ENCODE measurements around the gene PLOD1. TPM values are rescaled to one million over a fixed set of nuclear protein-coding genes. Genes with fewer than 3 reads are reported as not detected.
"Not testable (repeated sequence)": the region's sequence is repeated elsewhere in the genome, so short reads cannot be mapped to it uniquely, and the experiment has no call there.

The PLOD1 gene
- total RNA-seq, 1 donor from 2014 or later: 64.4 TPM

DNA sequence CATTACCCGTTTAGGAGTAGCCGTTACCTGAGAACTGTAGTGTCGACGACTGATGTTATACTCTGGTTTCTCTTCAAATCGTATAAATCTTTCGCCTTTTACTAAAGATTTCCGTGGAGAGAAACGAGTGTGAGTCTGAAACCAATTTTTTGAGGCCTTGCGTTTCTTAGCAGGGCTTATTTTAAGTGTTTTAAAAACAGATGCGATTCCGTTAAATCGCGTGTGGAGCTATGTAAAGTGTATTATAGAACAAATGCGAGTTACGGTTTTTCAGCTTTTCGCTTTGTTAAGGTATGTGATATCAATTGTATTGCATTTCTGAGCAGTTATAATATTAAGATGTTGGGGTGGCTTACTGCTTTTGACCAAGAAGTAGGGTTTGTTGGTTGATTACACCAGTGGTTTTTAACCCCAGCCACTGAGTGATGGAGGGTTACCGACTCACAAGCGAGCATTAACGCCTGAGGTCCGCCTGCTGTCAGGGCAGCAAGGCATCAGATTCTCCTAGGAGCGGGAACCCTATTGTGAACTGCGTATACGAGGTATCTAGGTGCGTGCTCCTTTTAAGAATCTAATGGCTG, 26.3 kb upstream of the PLOD1 start:
- intact Hi-C loops (cut with micrococcal nuclease): loop anchor here (5.0 kb wide), 1 partner anchor 69 kb away; no protein-coding TSS in a partner anchor
- peak; percentile 50 for DNase-seq
- ATAC-seq: peak; percentile 79

DNA sequence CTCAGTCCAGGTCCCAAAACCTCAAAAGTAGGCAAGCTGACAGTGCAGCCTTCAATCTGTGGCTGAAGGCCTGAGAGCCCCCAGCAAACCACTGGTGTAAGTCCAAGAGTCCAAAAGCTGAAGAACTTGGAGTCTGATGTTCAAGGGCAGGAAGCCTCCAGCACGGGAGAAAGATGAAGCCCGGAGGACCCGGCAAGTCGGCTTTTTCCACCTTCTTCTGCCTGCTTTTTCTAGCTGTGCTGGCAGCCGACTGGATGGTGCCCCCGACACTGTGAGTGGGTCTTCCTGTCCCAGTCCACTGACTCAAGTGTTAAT, 23.6 kb upstream of the PLOD1 start:
- DNase-seq; intact Hi-C loops (cut with micrococcal nuclease): not testable (repeated sequence)

DNA sequence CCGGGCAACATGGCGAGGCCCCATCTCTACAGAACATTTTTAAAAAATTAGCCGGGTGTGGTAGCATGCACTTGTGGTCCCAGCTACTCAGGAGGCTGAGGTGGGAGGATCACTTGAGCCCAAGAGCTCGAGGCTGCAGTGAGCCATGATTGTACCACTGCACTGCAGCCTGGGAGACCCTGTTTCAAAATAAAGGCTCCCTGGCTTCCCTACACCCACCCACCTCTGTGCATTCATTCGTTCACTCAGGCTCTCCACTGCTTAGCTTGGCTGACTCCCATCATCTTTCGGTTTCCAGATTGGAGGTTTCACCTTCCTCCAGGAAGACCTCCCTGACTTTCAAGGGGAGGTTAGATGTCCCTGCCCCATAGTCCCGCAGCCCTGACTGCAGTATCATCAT, 22.5 kb upstream of the PLOD1 start:
- intact Hi-C loops (cut with micrococcal nuclease): no loop called here
- ATAC-seq (no peak), DNase-seq (no peak)

More for the DNA sequence above, 23.6 kb upstream of the PLOD1 start:
- not testable (repeated sequence) for ATAC-seq

DNA sequence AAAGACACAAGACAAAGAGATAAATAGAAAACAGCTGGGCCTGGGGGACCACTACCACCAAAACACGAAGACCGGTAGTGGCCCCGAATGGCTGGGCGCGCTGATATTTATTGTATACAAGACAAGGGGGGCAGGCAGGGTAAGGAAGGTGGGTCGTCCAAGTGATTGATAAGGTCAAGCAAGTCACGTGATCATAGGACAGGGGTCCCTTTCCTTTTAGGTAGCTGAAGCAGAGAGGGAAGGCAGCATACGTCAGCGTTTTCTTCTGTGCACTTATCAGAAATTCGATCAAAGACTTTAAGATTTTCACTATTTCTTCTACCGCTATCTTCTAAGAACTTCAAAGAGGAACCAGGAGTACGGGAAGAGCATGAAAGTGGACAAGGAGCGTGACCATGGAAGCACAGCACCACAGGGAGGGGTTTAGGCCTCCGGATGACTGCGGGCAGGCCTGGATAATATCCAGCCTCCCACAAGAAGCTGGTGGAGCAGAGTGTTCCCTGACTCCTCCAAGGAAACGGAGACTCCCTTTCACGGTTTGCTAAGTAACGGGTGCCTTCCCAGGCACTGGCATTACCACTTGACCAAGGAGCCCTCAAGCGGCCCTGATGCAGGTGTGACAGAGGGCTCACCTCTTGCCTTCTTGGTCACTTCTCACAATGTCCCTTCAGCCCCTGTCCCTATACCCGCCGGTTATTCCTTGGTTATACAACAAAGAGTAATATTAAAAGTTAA, 21.9 kb upstream of the PLOD1 start:
- ATAC-seq; DNase-seq; intact Hi-C loops (cut with micrococcal nuclease): not testable (repeated sequence)

DNA sequence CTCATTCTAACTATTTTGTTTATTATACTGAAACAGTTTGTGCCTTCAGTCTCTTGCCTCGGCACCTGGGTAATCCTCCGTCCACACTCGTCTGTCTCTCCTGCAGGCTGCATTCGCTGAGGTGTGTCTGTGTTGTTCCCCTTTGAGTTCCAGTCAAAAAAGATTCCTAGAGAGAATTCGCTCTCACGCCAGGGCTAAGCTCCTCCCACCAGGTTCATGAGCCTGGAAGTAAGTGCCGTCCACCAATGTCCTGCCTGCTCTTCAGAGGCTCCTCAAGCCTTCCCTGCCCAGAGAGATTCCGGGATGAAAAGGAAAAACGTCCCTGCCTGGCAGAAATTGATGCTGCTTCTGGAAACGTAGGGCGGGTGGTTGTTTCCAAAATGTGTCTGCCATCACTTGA, 21.2 kb upstream of the PLOD1 start:
- no peak for ATAC-seq
- intact Hi-C loops (cut with micrococcal nuclease): no loop called here

DNA sequence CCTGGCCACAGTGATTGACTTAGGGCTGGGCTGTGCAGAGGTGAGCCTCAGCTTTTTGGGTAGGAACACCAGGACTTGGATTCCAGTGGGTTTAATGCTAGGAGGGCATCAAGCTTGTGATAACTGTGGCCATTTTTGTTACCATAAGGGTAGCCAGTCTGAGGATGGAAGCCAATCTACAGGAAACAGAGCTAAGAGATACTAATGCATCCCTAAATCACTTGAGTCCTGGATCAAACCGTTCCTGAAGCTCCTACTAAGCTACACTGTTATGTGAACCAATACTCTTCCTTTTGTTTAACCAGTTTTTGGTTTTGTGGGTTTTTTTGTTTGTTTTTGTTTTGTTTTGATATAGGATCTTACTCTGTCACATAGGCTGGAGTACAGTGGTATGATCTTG, 20.5 kb upstream of the PLOD1 start:
- DNase-seq (no peak), ATAC-seq (no peak)
- intact Hi-C loops (cut with micrococcal nuclease): no loop called here

More for the DNA sequence above, 21.2 kb upstream of the PLOD1 start:
- DNase-seq: no peak

DNA sequence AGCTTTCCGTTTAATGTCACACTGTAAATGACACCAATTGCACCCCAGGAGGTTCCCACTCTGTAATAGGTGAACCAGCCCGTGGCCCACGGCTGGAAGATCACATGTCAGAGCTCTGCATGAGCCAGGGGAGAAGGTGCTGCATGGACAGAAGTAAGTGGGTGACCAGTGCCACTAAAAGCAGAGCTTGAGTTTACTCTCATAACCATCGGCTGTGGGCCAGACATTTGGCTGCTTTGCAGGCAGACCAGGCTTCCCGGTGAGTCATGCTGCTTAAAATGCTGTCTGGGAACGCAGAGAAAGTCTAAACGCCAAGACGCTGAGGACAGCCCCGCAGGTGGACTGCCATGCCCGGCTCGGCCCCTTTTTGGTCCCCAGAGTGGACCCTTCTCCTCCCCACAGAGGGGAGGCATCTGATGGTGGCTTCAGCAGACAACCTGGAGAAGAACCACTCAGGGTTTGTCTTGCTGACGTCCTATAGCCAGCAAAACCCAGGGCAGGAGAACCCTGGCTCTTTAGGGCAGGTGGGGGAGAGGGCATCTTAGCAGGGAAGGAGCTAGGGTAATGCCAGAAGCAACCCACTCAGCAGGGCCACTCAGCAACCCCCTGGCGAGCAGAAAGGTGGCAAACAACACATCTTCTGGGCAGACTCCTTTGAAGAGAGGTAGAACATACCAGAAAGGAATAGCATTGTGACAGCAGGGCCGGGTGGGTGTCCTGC, 15.6 kb upstream of the PLOD1 start:
- intact Hi-C loops (cut with micrococcal nuclease): no loop called here

DNA sequence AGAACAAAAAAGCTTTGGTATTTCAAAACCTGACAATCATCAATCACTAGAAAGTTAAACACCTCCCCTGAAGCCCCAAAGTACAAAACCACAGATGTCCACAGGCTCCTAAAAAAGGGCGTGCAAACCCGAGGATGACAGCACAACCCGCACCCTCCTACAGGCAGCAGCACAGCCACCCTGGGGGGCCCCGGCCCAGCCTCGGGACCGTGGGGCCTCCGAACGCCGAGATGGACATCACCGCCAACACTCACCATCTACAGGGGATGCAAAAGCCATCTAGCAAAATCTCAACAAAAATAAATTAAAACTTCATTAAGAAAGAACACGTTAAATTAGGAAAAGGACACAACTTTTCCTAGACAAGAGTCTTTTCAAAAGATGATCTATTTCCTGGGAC, 14.9 kb upstream of the PLOD1 start:
- no peak for ATAC-seq
- intact Hi-C loops (cut with micrococcal nuclease): no loop called here

More for the DNA sequence above, 15.6 kb upstream of the PLOD1 start:
- ATAC-seq (peak; percentile 89), DNase-seq (peak; percentile 78)

DNA sequence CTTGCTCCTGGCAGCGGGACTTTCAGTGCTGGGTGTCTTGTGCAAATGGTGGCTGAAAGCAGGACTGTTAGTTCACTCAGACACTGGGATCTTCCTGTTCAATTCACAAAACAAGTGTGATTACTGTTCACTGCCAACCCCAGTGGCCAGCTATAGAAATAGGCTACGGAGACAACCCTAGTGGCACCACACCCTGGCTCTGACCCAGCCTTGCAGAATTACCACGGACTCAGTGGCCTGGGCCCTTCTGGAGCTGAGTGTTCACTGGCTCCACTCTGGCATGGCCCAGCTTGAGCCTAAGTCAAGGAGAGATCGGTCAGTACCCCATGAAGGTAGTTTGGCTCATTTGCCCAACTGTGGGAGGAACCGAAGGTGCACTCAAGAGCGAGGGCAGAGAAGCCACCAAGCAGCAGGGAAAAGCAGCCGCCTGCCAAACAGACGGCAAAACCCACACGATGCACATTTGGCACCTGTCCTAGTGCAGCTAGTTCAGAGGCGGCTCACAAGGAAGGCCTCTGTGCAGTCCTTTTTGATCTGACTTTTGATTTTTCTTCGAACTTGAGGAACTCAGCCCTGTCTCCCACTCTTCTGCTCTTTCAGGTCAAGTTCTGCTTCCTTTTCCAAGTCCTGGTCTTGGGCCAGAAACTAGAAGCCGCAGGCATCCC, 14.1 kb upstream of the PLOD1 start:
- ATAC-seq (peak; percentile 17), DNase-seq (no peak)
- intact Hi-C loops (cut with micrococcal nuclease): no loop called here

More for the DNA sequence above, 14.9 kb upstream of the PLOD1 start:
- no peak for DNase-seq

DNA sequence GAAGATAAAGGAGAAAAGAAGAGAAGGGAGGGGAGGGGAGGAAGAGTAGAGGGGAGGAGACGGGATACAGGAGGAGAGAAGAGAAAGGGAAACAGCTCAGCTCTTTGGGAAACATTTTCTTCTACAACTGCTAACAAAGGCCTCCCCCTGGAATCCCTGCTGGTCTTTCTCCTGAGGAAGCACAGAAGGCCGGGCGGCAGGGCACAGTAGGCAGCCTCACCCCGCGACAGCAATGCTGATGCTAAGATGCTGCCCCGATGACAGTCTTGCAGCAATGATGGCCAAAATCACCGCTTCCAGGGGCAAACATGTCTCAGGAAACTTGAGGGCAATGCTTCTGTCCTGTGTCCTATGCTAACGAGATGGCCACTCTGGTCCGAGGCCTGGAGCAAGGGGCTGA, 13.5 kb upstream of the PLOD1 start:
- no peak for ATAC-seq
- intact Hi-C loops (cut with micrococcal nuclease): no loop called here
- DNase-seq: no peak

DNA sequence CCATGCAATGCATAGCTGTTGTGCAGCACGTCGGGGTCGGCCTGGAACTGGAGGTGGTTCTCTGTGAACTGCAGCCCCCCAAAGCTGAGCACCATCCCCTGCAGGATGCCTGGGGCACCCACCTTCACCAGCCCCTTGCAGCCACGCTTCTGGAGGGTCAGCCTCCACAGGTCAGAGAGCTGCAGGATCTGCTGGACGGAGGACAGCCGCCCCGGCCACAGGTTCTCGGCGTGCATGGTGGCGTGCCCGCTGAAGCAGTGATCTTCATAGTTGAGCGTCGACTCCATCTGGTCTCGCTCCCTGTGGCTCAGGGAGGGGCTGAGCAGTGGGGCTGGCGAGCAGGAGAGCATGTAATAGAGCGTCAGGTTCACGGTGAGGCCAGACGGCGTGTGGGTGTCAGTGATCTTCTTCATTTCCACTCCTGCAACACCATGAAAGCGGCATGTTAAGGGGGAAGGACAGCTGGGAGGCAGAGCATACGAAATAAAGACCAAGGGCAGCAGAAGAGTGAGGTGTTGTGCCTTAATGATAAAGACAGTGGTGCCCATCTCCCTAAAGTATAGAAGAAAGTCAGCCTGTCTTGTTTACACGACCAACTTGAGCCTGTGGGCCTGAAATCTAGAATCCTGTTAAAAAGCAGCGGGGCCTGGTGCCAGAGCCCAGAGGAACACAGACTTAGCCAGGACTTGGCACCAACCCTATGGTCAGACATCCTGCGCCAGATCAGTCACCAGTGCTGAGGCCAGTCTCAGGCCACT, 11.3 kb upstream of the PLOD1 start:
- DNase-seq: no peak
- no peak for ATAC-seq
- intact Hi-C loops (cut with micrococcal nuclease): no loop called here

DNA sequence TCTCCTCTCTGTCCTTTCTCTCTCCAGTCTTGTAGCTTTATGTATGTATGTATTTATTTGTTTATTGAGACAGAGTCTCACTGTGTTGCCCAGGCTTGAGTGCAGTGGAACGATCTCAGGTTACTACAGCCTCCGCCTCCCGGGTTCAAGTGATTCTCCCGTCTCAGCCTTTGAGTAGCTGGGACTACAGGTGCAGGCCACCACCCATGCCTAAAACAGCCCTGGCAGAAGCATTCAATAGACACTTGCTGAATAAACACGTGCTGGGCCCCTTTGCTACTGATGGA, 10.7 kb upstream of the PLOD1 start:
- intact Hi-C loops (cut with micrococcal nuclease): no loop called here
- ATAC-seq (no peak), DNase-seq (no peak)

DNA sequence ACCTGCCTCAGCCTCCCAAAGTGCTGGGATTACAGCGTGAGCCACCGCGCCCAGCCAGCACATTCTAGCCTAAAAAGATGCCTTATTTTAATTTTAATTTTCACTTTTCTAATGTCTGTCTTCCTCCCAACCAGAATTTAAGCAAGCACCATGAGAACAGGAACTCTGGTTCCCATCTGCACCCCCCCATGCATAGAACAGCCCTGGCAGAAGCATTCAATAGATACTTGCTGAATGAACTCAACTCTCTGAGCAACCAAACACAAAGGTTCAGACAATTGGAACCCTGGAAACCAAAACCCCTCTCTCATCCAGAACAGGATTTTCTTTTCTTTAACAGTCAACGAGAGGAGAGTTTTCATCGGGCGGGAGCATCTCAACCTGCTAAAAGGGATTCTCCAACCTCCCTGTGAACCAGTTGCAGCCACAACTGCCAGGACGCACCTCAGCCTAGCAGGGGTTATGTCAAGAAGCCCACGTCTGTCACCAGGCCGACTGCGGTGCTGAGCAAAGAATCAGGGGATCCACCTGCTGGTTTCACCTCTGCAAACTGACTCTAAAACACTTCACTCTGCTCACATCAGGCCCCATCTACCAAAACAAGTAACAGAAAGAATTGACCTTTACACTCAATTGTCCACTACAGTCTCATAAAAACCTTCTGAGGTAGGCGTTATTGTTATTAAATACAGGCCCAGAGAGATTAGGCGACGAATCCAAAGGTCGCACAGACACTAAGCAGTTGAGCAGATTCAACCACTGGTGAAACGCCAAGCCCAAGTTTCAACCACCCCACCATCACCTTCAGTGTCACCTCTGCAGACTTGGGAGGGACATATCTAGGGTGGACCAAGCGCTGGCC, 10.0 kb upstream of the PLOD1 start:
- no peak for DNase-seq
- ATAC-seq: no peak
- intact Hi-C loops (cut with micrococcal nuclease): no loop called here

DNA sequence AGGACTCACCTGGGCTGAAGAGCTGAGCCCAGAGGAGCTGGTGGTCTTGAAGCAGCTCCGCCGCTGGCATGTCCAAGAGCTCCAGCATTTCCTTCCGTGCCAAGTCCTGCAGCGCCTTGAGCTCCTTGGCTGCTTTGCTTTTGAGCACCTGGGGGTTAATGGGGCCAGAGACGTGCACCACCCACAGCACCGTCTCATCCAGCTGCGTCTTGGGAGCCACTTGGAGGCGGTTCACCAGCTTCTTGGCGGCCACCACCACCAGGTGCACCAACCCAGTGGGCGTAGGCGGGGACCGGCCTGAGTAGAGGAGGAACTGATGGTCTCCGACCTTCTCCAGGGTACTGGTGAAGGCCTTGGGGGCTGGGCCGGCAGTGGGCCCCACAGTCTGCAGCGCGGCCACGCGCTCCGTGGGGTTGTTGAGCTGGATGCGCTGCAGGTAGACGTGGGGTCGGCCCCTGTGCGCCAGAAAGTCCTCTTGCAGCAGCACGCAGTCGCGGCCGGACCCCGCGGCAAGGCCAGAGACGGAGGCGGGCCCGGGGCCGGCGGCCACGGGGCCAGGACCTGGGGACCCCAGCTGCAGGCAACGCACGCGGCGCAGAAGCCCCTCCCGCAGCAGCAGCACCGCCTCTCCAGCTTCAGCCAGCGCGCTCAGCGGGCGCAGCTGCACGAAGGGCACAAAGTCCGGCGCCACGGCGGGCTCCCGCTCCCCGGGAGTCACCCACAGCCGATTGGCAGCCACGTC, 9.2 kb upstream of the PLOD1 start:
- intact Hi-C loops (cut with micrococcal nuclease); ATAC-seq; DNase-seq: not testable (repeated sequence)

DNA sequence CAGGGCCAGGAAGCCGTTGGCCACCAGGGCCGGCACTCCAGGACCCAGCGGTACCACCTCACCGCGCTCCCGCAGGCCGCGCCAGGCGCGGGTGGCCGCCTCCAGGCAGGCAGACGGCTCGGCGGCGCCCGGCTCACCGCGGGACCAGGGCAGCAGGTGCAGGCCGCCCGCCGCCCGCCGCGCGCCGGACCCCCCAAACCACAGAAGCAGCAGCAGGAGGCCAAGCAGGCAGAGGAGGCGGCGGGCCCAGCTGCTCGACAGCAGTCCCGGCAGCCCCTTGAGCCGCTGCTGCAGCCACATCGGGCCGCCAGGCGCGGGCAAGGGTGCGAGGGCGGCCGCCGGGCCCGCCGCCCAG, 8.6 kb upstream of the PLOD1 start:
- intact Hi-C loops (cut with micrococcal nuclease): no loop called here
- no peak for ATAC-seq
- DNase-seq: peak; percentile 50

DNA sequence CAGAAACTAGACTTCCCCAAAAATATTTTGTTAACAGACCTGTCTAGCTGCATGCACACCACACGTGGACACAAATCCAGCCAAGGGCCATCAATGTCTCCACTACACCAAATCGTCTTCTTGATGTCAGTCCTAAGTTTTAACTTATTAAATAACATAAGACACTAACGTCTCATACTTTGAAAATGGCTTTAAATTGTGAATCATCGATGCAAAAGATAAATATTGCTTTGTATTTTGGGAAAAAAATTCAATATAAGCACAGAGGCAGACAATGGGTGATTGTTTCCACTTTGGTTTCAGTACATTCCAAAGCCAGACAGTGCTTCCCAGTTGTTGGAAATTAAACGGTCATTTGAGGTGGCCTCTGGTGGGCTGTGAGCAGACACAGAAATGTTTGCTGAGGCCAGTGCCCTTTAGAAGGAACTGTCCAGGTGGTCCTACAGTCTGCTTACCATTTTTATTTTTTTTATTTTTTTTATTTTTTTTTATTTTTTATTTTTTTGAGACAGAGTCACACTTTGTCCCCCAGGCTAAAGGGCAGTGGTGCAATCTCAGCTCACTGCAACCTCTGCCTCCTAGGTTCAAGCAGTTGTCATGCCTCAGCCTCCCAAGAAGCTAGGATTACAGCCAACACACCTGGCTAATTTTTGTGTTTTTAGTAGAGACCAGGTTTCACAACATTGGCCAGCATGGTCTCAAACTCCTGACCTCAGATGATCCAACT, 6.5 kb upstream of the PLOD1 start:
- no peak for ATAC-seq
- no peak for DNase-seq
- intact Hi-C loops (cut with micrococcal nuclease): no loop called here

DNA sequence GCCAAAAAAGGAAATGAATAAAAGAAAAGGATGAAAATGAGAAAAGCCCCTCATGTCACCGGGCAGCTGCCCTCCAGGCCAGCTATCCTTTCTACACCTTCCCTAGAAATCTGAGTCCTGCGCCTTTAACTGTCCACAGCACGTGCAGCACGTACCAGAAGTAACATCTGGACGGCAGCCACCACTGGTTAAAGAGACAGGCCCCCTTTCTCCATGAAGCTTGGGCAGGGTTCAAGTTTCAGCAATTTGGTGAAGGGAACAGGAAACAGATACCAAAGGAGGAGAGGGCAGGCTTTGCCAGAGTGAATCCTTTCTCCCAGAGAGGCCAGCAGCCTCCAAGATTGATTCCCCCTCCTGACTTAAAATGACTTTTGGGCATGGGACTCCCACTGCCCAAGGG, 4.7 kb upstream of the PLOD1 start:
- DNase-seq (peak; percentile 82), ATAC-seq (peak; percentile 32)
- intact Hi-C loops (cut with micrococcal nuclease): no loop called here

Measured in left ventricle myocardium superior (tissue), 1 donor.